ENCODE measurements around the gene CRBN. TPM values are rescaled to one million over a fixed set of nuclear protein-coding genes. Genes with fewer than 3 reads are reported as not detected.

The CRBN gene
- total and polyA plus RNA-seq, 11 donors = 18.7 to 64.7 (median 51.7) TPM

DNA sequence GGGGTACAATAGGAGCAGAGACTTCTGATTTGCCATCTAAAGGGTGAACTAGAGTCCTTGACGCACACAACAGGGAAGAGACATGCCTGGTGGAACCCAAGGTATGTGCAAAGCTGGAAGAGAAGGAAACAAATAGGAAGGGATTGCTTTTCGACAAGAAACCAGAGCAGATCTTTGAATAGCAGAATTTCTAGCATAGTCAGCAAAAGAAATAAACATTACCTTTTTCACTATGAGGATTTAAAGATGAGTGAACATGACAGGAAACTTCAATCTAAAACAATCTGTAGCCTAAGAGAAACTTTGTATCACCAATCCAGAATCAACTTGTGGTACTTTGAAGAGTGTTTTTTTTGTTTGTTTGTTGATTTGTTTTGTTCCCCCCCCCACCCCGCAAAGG lies 74.2 kb downstream of the CRBN start:
- DNase-seq (no peak), ATAC-seq (no peak)
- Histone ChIP-seq H3K27ac (no peak overlapping the region), H3K4me1 (peaks cover 0 to 7% (median 0%) of the 10 kb centered on the region in 12 donors), H3K9me3 (no peaks in the 10 kb centered on the region), H3K36me3 (no peaks in the 10 kb centered on the region), H3K4me3 (no peak overlapping the region), H3K27me3 (peaks cover 0 to 11% (median 0%) of the 10 kb centered on the region in 9 donors)
- WGBS, 4 donors = 83 to 92% (median 89%) methylated on average over 3 of the region's 3 CpGs
- TF ChIP-seq CTCF (IDR thresholded peaks at IDR 0.05) (no peak), POLR2A (IDR thresholded peaks at IDR 0.05) (no peak)
- intact Hi-C loops (cut with DNase I) = no loop called here

DNA sequence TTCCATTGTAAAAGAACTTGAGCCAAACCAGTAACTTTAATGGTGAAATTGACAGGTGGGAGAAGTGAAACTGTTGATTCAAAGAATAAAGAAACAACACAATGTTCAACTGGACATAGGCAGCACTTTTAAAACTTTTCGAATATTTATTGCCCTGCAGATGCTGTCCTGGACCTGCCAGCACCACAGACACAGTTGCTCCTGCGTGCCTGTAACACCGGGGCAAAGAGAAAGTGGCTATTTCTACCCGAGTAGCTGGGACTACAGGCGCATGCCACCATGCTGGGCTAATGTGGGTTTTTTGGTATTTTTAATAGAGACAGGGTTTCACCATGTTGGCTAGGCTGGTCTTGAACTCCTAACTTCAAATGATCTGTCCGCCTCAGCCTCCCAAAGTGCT lies 76.7 kb downstream of the CRBN start:
- H3K27ac ChIP-seq = no peak overlapping the region
- no peaks in the 10 kb centered on the region for H3K36me3 ChIP-seq
- no peak for DNase-seq
- no peak for ATAC-seq
- H3K27me3 ChIP-seq = peaks cover 0 to 11% (median 0%) of the 10 kb centered on the region in 9 donors
- intact Hi-C loops (cut with DNase I) = no loop called here
- no peaks in the 10 kb centered on the region for H3K4me1 ChIP-seq
- TF ChIP-seq CTCF (IDR thresholded peaks at IDR 0.05) = no peak
- no peak for TF ChIP-seq POLR2A (IDR thresholded peaks at IDR 0.05)
- H3K4me3 ChIP-seq = no peak overlapping the region
- WGBS, 4 donors = 84 to 88% (median 87%) methylated on average over 6 of the region's 6 CpGs
- H3K9me3 ChIP-seq = no peaks in the 10 kb centered on the region

DNA sequence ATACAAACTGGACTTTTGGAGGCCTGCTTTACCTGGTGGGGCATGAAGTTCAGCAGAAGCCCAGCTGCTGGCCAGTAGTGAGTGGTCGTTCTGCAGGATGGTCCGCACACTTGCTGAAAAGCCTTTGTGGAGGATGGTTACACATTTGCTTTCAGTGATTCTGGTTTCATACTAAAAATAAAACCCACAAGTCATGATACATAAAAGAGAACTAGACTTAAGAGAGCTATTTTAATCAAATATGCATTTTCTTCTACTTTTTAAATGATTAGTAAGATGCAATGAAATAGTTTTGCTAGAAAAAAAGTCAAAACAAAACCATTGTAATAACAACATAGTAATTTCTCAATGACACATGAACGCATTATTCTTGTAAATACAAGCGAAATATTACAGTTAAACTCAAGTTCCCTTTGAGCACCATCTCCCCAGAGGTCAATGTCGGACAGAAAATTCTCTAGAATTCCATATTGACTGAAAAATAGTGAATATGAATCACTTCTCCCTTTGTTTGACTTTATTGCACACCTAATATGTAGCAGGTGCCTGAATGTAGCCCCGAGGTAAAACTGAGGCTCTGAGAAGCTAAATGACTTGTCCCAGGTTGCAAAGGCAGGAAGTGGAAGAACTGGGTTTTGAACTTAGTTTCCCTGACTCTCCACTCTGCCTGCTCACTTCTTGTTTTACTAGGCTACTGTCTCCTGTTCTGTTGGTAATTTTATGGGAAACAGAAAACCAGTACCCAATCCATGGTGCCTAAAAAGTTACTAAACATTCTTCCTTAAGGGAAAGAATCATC lies 77.6 kb downstream of the CRBN start:
- DNase-seq (no peak), ATAC-seq (no peak)
- WGBS, 4 donors = 85 to 89% (median 86%) methylated on average over 6 of the region's 6 CpGs
- H3K27me3 ChIP-seq = peaks cover 0 to 6% (median 0%) of the 10 kb centered on the region in 9 donors
- H3K36me3 ChIP-seq = no peaks in the 10 kb centered on the region
- no peaks in the 10 kb centered on the region for H3K4me1 ChIP-seq
- TF ChIP-seq POLR2A (IDR thresholded peaks at IDR 0.05) = no peak
- no peak for TF ChIP-seq CTCF (IDR thresholded peaks at IDR 0.05)
- no peak overlapping the region for H3K4me3 ChIP-seq
- intact Hi-C loops (cut with DNase I) = no loop called here
- H3K27ac ChIP-seq = no peak overlapping the region
- no peaks in the 10 kb centered on the region for H3K9me3 ChIP-seq

Other genes with a start within 250 kb of the CRBN start
- gene IL5RA, start 69.3 kb downstream of the CRBN start, total RNA-seq = 1 to 10 TPM in 1 of 9 donors, under 1 TPM in 3, not detected in 5; 0.13 to 1.0 (median 0.40) TPM
- under 1 TPM; 0.03 to 0.11 TPM for gene IL5RA, start 69.3 kb downstream of the CRBN start, polyA plus RNA-seq
- gene TRNT1, start 52.8 kb downstream of the CRBN start, total RNA-seq = 10 to 100 TPM in 6 of 9 donors, 1 to 10 TPM in 3; 5.4 to 14.7 (median 11.1) TPM
- 10 to 100 TPM in 1 of 2 donors, 1 to 10 TPM in 1; 6.8 to 14.4 TPM for gene TRNT1, start 52.8 kb downstream of the CRBN start, polyA plus RNA-seq